ENCODE measurements around the gene GNAS-AS1.

Gene GNAS-AS1

GRCh38 chr20:58855506-58856389, 5.0 kb upstream of the GNAS-AS1 start:
- DNase-seq (ENCODE audit: low read depth) = no peak

- no peak for DNase-seq (ENCODE audit: low read depth)
Measured at GRCh38 chr20:58854638-58855471, 4.2 kb upstream of the GNAS-AS1 start.

- no peak for DNase-seq (ENCODE audit: low read depth)
Measured at GRCh38 chr20:58853976-58854637, 3.4 kb upstream of the GNAS-AS1 start.

DNA sequence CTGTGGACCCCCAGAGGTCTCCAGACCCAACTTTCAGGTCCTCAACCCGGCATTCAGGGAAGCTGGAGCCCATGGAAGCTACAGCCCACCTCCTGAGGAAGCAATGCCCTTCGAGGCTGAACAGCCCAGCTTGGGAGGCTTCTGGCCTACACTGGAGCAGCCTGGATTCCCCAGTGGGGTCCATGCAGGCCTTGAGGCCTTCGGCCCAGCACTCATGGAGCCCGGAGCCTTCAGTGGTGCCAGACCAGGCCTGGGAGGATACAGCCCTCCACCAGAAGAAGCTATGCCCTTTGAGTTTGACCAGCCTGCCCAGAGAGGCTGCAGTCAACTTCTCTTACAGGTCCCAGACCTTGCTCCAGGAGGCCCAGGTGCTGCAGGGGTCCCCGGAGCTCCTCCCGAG, 2.8 kb upstream of the GNAS-AS1 start:
- DNase-seq (ENCODE audit: low read depth) = no peak

- DNase-seq (ENCODE audit: low read depth) = no peak
Measured at GRCh38 chr20:58852543-58853271, 2.0 kb upstream of the GNAS-AS1 start, which contains the start of gene GNAS. Gene GNAS (plus strand): TSS chr20:58852716.

- DNase-seq (ENCODE audit: low read depth) = no peak
Measured at GRCh38 chr20:58851969-58852458, 1.3 kb upstream of the GNAS-AS1 start.

GRCh38 chr20:58851221-58851968, 693 bp upstream of the GNAS-AS1 start:
- no peak for DNase-seq (ENCODE audit: low read depth)

- DNase-seq (ENCODE audit: low read depth) = no peak
Measured at GRCh38 chr20:58847463-58847862, 3.2 kb downstream of the GNAS-AS1 start.

GRCh38 chr20:58845706-58846105, 5.0 kb downstream of the GNAS-AS1 start:
- no peak for DNase-seq (ENCODE audit: low read depth)

GRCh38 chr20:58843128-58843556, 7.6 kb downstream of the GNAS-AS1 start:
- no peak for DNase-seq (ENCODE audit: low read depth)

DNA sequence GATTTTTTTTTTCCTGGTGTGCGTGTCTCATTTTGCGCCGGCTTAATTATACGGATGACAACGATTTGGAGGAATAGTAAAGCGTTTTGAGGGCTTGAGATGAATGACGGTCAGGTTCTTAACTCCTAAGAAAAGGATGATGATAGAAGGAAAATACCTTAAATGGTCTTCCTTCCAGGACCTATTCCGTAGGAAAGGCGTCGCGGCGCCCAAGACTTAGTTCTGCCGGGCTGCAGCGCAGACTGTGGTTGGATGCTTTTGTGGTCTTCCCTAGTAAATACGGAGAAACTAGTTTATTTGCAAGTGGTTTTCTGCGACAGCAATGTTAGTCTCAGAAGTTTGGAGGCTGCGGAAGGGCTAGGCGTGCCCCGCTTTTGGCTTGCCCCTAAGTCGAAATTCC, 8.4 kb downstream of the GNAS-AS1 start:
- no peak for DNase-seq (ENCODE audit: low read depth)

DNA sequence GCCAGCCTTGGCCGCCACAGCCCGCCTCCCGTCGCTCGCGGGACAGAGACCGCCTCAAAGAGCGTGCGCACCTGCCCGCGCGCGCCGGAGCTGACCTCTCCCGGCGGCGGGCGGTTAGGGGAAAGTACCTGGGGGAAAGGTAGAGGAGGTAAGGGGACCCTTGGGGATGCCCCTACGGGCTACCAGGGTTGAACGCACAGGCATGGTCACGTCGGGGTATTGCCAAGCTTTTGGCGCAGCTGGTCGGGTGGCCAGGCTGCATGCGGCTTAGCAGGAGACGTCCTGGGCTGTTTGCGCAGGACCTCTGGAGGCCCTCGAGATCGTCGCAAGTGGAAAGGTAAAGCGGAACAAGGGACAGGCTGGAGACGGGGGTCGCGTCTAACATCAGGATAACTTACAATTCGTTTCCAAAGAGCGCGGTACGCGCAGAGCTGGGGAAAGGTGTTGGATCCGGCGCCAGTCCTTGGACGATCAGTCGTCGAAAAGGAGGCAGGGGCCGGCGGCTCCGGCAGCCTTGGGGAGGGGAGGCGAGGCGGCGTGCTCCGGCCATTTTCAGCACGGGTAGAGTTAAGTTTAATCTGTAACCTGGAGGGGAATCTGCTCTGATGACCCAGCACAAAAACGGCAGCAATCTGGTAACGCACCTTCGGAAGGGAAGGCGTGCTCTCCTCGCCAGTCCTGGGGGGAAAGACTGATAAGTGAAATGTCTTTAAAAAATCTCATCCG, 9.0 kb downstream of the GNAS-AS1 start:
- no peak for DNase-seq (ENCODE audit: low read depth)

- DNase-seq (ENCODE audit: low read depth) = no peak
Measured at GRCh38 chr20:58840816-58841538, 9.7 kb downstream of the GNAS-AS1 start.

DNA sequence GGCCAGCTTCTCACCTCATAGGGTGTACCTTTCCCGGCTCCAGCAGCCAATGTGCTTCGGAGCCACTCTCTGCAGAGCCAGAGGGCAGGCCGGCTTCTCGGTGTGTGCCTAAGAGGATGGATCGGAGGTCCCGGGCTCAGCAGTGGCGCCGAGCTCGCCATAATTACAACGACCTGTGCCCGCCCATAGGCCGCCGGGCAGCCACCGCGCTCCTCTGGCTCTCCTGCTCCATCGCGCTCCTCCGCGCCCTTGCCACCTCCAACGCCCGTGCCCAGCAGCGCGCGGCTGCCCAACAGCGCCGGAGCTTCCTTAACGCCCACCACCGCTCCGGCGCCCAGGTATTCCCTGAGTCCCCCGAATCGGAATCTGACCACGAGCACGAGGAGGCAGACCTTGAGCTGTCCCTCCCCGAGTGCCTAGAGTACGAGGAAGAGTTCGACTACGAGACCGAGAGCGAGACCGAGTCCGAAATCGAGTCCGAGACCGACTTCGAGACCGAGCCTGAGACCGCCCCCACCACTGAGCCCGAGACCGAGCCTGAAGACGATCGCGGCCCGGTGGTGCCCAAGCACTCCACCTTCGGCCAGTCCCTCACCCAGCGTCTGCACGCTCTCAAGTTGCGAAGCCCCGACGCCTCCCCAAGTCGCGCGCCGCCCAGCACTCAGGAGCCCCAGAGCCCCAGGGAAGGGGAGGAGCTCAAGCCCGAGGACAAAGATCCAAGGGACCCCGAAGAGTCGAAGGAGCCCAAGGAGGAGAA, 10.5 kb downstream of the GNAS-AS1 start:
- DNase-seq (ENCODE audit: low read depth) = no peak

- DNase-seq (ENCODE audit: low read depth) = no peak
Measured at GRCh38 chr20:58839474-58839874, 11.2 kb downstream of the GNAS-AS1 start.

DNA sequence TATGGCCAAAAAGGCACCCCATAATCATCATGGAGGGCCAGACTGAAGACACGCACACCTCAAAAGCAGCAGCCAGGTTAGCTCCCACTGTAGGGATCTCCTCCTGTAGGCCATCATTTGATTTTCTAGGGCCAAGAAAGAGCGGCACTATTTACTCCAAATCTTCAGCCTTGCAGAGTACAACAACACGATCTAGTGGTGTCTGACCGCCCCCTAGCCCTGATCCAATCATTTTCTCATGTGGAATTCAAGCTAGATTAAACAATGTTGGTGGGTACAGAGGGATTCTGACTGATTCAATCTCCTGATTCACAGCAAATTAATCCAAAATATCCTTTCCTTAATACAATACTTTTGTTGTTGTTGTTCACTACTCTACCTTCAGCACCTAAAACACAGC, 12.5 kb downstream of the GNAS-AS1 start:
- no peak for DNase-seq (ENCODE audit: low read depth)

- DNase-seq (ENCODE audit: low read depth) = no peak
Measured at GRCh38 chr20:58837717-58838116, 13.0 kb downstream of the GNAS-AS1 start.

DNA sequence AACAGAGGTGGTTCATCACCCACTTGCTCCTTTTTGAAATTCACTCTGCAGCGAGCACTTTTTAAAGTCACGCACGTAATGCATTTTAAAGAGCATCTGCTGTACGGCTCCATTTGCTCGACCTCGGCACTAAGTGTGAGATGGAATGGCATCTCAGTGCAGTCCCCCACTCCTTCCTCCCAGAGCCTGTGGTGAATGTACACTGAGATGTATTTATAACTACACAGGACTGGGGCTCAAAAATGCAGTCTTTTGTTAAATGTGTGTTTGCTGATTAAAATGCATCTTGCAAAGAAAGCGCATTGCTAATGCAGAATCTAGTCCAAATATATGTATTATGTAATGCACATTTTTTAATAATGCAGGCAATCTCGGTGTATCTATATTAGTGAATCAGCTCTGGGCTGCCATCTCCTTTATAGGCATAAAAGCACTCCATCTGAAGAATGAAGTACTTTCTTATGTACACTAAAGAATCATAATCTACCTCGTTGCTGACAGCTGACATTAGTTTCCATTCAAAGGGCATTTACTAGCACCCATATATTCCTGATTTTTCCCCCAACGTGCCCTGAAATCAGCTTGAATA, 14.0 kb downstream of the GNAS-AS1 start:
- DNase-seq (ENCODE audit: low read depth) = no peak
